GM12873 (cell line): ENCODE measurements around the gene EYA3.

ENCODE experiments used
- CTCF ChIP-seq: IDR thresholded peaks from 2 replicates; pipeline ENCODE4 v1.5.1; 2012; ENCODE audit warnings: low read depth, mild to moderate bottlenecking, moderate library complexity, low read length, control low read depth; ENCODE audit not compliant: insufficient read depth; ENCODE audit errors: missing control alignments

The EYA3 gene

GRCh38 chr1:27938488-27938887 lies 149.9 kb downstream of the EYA3 start:
- TF ChIP-seq CTCF, result no peak

GRCh38 chr1:27937524-27937836 lies 150.9 kb downstream of the EYA3 start:
- TF ChIP-seq CTCF, result no peak

- no peak for TF ChIP-seq CTCF
These were observed 152.0 kb downstream of the EYA3 start for GRCh38 chr1:27936370-27936769.

GRCh38 chr1:27935721-27936120 lies 152.7 kb downstream of the EYA3 start:
- TF ChIP-seq CTCF, result no peak

- TF ChIP-seq CTCF, result no peak
These were observed 153.4 kb downstream of the EYA3 start, which contains the start of gene SMPDL3B for GRCh38 chr1:27934818-27935549. TSS of gene SMPDL3B (plus strand) at chr1:27935000. CDS start at chr1:27935184, 184 bp downstream.

GRCh38 chr1:27931759-27932158 lies 156.7 kb downstream of the EYA3 start:
- TF ChIP-seq CTCF, result no peak

- TF ChIP-seq CTCF, result no peak
These were observed 157.2 kb downstream of the EYA3 start for GRCh38 chr1:27931184-27931583.
